ENCODE results near the gene COX4I1.

COX4I1 gene

GRCh38 chr16:85768199-85768598 lies 31.3 kb upstream of the COX4I1 start:
- DNase-seq: no peak

DNA sequence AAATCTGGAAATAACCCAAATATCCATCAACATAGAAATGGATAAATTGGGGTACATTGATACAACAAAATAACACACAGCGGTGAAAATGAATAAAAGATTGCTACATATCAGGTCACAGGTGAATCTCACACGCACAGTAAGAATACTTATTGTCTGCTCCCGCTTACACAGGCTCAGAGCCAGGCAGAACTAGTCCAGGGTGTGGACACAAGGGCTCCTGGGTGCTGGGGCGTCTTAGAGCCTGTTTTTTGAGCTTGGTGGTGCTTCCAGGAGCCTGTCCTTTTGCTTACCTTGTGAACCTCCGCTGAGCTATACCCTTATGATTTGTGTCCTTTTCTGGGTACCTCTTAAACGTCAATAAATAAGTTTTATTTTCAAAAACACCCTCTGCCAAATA lies 28.8 kb upstream of the COX4I1 start:
- DNase-seq: no peak

DNA sequence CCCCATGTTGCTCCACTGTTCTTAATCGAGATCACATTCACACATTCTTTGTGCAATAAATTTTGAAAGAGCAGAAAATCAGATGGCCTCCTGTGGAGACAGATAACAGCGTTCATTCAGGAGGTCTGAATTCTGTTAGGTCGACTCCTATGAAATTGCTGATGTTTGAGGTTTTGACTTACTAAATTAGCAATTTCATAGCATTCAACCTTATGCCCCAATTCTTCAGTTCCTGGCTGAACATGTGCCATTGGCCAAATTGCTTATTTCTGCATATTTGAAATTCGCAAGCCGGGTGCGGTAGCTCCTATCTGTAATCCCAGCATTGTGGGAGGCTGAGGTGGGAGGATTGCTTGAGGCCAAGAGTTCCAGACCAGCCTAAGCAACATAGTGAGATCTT lies 26.5 kb upstream of the COX4I1 start:
- no peak for DNase-seq

- no peak for DNase-seq
Observed at GRCh38 chr16:85774136-85774535, 25.4 kb upstream of the COX4I1 start.

DNA sequence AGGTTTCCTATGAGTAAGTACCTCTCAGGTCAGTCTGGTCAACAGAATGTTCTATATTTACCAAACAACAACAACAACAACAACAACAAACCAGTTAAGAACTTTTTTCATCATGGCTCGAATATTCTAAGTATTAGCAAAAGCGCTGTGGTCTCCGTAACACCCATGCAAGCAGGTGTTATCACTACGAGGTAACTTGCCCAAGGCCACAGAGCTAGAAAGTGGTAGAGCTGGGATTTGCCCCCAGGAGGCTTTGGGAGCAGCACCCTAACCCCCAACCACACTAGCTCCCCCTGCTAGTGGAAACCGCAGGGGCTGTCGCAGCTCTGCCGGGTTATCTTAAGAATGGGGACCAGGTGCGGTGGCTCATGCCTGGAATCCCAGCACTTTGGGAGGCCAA lies 24.7 kb upstream of the COX4I1 start:
- DNase-seq: no peak

- no peak for DNase-seq
Observed at GRCh38 chr16:85777583-85778310, 21.7 kb upstream of the COX4I1 start.

GRCh38 chr16:85778873-85779272 lies 20.6 kb upstream of the COX4I1 start:
- no peak for DNase-seq

DNA sequence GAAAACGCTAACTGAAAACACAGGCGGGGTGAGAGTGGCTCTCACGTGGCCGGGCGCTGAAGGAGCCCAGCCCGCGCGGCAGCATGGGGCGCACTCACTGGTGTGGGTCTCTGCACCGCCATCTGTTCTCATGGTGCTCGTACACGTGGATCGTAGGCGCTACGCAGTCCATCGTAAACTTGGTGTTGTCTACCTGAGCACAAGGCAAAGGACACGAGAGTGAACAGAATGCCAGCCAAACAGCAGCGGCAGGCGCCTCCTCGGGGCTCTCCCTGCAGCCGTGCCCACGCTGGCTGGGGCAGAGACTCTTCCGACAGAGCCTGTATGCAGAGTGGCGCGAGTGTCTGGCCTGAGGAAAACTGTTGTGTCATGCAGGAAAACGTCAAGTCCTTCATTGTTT lies 19.2 kb upstream of the COX4I1 start:
- DNase-seq: no peak

DNA sequence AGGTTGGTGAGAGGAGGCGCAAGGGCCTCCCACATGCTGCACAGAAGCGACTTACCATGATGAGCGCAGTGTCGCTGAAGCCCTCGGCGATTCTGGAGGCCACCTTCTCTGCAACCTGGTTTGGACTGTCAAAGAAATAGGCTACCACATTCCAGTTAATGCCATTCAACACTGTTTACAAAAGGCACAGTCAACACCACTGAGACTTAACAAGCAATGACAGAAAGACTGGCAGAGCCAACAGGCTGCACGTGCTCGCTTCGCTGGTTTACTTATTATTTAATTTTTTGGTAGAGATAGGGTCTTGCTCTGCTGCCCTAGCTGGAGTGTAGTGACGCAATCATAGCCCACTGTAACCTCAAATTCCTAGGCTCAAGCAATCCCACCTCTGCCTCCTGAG lies 18.3 kb upstream of the COX4I1 start:
- DNase-seq: no peak

DNA sequence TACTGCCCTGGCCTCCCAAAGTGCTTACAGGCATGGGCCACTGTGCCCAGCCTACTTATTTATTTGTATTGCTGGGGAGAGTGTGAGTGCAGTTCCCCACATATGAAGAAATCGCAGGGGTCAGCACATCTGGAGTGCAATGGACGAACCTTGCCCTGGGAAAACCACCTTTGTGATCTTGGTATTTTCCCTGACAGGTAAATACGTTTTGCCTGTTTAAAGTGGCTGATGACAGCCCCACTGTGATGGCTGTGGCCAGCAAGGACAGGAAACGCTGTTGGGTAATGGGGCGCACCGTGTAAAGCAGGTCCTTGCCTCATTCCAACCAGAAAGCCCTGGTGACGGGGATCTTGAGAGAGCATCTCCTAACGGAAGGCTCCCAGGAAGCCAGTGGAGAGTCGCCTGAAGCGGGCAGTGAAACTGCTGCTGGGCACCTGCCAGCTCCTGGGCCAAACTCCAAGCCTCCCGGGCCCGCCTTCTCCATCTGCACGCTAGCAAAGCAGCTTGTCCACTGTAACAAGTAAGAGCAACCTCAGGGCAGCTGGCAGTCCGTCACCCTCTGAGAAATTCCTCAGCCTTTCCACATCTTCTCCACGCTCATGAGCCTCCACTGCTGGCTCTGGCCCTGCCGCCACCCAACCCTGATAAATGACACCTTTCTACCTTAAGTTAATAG lies 17.7 kb upstream of the COX4I1 start:
- no peak for DNase-seq

DNA sequence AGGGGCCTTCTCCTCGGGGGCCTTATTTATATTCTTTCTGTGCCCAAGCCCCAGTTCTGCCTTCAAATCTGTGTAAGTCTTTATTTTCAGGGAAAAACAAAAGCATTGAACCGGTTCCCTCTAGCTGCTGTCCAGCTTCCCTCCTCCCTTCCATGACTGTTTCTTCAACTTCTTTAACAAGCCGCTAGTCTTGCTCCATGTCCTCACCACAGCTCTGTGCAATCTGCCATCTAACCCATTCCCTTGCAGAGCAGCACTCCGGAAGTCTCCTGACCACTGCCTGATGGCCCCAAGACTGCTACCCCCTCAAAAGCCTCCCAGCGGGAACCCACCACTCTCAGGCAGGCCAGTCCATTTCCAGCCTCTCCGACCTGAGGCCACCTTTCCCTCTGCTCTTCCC lies 17.0 kb upstream of the COX4I1 start:
- DNase-seq: no peak

DNA sequence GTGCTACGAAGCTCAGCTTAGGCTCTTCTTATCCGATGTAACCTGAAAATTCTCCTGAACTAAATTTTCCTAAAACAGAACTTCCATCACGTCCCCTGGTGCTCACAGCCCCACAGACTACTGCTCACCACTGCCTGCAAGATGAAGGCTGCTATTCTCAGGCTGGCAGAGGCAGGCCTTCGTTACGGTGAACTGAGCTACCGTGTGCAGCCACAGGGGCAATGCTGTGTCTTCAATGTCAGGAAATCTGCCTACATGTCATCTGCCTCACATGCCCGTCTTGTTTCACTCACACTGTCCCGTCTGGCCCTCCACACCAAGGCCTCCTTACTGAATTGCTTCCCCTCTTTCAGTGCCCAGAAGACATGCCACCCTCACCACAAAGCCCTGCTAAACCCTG lies 16.1 kb upstream of the COX4I1 start:
- no peak for DNase-seq

- no peak for DNase-seq
Observed at GRCh38 chr16:85784813-85785212, 14.7 kb upstream of the COX4I1 start.

DNA sequence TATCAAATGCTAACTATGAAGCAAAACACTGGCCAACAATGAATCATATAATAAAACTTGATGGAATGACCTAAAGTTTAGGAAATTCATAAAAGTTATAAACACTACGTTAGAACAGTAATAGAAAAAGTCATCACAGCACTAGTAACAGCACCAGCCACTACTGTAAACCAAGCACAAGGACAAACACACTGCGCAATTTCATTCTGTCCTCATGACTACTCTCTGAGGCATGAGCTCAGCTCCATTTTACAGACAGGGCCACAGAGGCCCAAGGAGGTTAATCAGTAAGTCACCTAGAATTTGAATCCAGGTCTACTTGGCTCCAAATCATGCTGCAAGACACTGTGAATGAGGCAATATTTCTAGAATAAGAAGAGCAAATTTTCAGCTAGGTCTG lies 13.6 kb upstream of the COX4I1 start:
- no peak for DNase-seq

- DNase-seq: no peak
Observed at GRCh38 chr16:85788819-85789218, 10.7 kb upstream of the COX4I1 start.

- DNase-seq: no peak
Observed at GRCh38 chr16:85789773-85790172, 9.7 kb upstream of the COX4I1 start.

DNA sequence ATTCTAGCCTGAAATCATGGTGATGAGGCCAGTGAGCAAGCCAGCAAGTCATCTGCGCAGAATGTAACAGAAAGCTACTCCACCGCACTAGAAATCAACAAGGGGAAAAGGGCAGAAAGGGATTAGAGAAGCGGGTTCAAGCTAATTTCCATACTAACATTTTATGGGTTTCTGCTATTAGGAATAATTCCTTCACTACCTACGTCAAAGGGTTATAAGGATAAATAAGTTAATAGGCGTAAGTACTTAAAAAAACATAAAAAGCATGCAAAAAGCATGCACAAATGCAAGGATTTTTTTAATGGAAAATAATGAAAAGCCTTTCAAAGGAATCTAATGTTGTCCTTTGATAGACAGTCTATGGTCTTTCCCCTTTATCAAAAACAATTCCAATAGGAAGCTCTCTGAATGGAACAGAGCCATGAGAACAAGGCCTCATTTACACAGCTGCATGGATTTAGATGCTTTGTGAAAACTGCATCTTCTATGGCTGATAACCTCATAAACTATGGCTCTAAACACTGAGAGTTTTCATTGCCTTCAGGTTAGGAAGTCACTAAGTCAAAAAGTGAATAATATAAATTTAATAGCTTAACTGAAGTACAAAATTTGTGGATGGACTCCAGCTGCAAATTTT lies 5.7 kb upstream of the COX4I1 start:
- no peak for DNase-seq

- DNase-seq: no peak
Observed at GRCh38 chr16:85794696-85795095, 4.8 kb upstream of the COX4I1 start.

DNA sequence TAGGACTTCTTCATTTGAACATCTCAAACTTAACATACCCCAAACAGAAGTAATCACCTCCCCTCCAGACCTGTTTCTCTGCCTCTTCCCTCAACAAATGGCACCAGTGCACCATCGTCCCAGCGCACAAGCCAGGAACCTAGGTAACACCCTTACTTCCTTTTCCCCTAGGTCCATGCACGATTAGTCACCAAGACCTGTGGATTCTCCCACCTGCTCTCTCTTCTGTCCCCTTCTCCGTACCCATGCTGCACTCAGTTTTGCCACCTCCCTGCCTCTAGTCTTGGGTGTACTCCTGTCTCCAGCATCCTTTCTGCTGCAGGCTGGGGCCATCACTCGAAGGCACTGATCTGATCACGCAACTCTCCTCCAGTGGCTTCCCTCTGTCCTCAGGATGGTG lies 3.3 kb upstream of the COX4I1 start:
- no peak for DNase-seq

DNA sequence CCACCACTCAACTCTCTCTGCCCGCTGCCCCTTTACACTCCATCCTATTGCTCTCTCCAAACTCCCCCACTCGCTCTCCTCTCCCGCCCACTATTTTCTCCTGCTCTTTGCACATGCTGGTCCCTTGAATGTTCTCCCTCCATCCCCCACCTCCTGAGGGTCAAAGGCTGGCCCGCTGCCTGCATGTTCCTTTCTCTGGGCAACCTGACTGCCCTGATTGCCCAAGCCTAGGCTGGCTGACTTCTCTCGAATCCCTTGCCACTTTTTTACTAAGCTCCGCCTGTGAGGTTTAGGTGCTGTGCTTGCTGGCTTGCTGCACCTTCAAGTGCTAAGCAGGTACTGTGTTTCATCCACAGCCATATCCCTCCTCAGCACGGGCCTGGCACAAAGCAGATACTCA lies 2.9 kb upstream of the COX4I1 start:
- no peak for DNase-seq

DNA sequence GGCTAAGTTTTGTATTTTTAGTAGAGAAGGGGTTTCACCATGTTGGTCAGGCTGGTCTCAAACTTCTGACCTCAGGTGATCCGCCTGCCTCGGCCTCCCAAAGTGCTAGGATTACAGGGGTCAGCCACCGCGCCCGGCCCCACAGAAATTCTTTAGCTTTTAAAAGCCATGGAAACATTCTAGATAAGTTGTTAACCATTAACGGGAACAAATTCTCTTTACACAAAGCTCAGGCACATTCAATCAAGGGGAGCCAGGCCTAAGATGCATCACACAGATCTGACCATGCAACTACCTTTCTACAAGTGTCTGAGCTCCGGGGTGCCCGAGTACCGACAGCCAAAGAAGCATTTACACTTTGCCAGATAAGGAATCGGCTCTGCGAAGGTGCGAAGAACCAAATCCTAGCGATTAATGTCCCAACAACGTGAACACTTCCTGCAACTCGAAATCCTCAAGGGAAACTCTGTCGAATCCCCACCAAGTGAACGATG lies 1.2 kb upstream of the COX4I1 start:
- no peak for DNase-seq

DNA sequence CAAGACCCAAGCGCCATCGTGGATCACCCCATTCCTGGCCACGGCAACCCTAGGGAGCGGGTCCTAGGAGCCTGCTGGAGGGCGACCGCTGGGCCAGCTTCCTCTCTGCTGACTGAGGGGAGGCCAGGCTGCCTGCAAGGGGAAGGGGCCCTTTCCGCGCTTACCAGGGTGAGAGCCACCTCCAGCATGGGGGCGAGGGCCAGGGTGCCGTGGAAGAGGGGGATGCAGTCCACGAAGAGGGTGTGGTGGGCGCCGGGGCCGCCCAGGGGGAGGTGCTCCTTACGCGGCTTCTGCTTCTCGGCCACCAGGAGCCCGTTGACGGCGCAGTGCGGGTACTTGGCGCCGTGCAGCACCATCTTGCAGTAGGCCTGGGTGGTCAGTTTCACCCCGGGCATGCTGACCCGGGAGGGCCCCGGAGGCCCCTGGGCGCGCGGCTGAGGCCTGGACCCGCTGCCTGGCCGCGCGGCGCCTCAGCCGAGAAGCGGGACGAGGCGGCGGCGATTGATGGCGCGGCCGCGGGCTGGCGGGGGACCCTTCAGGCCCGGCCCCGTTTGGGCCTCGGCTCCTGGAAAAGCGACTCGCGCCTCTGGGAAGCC lies 496 bp upstream of the COX4I1 start:
- DNase-seq: peak in 1 of 2 donors; percentile 48

- DNase-seq: no peak
Observed at GRCh38 chr16:85800321-85800669, 800 bp downstream of the COX4I1 start.

DNA sequence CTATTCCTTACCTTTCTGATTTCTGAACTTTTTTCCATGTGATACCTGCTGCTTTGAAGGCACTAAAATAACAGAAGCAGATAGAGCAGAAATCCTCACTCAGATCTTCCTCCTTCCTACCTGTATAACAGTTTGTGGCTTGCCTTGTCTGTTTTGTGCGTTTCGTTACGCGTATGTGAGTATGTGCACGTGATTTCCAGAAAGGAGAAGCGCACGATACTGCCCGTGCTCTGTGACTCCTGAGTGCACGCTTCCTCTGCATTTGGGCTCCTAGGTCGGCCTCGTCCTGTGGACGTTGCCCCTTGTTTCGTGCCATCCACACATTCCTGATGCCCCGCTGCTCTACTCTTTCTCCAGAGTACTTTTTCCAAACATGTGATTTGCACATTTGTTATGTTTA lies 4.1 kb downstream of the COX4I1 start:
- DNase-seq: no peak

Measured in bone marrow (tissue), 2 donors.